ENCODE measurements around the gene SULT6B1. TPM values are rescaled to one million over a fixed set of nuclear protein-coding genes. Genes with fewer than 3 reads are reported as not detected.

SULT6B1 gene
- polyA plus RNA-seq, 1 donor (not counting 4 experiments of a cell fraction or from before 2014, with no cell fraction given), result not detected

DNA sequence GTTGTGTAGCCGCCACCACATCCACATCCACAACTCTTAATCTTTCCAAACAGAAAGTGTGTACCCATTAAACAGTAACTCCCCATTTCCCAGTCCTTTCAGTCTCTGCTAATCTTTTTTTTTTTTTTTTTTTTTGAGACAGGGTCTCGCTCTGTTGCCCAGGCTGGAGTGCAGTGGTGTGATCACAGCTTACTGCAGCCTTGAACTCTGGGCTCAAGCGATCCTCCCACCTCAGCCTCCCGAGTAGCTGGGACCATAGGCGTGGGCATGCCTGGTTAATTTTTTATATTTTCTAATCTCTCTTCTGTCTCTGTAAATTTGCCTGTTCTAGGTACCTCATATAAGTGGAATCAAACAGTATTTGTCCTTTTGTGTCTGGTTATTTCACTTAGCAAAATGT is 35.2 kb downstream of the SULT6B1 start:
- Histone ChIP-seq H4K20me1 (ENCODE audit: control insufficient read depth, extremely low read depth, insufficient read depth, low read length) (no peaks in the 10 kb centered on the region), H3K9me3 (ENCODE audit: control insufficient read depth, low read depth, low read length) (peaks cover 2% of the 10 kb centered on the region), H3K4me2 (ENCODE audit: control insufficient read depth, extremely low read depth, insufficient read depth, low read depth, low read length) (no peak overlapping the region), H3K36me3 (ENCODE audit: control insufficient read depth in 2 of 2, extremely low read depth in 1 of 2, insufficient read depth in 2 of 2, low read length in 2 of 2) (peaks cover 5 to 18% of the 10 kb centered on the region in 2 experiments), H3K4me3 (ENCODE audit: control insufficient read depth in 2 of 3, extremely low read depth in 1 of 3, insufficient read depth in 2 of 3, low read depth in 1 of 3, low read length in 3 of 3) (no peak overlapping the region), H3K9me1 (ENCODE audit: control insufficient read depth, extremely low read depth, insufficient read depth, low read length) (no peaks in the 10 kb centered on the region), H3K79me2 (ENCODE audit: control insufficient read depth, insufficient read depth, low read length) (peaks cover 81% of the 10 kb centered on the region), H3K27me3 (ENCODE audit: control insufficient read depth, extremely low read depth, insufficient read depth, low read length) (no peaks in the 10 kb centered on the region), H2AFZ (ENCODE audit: control insufficient read depth, low read length) (no peak overlapping the region), H3K4me1 (ENCODE audit: control insufficient read depth, extremely low read depth, insufficient read depth, low read length) (peaks cover 25% of the 10 kb centered on the region), H3K9ac (ENCODE audit: control insufficient read depth, extremely low read depth, insufficient read depth, low read length) (no peak overlapping the region), H3K27ac (ENCODE audit: control insufficient read depth, insufficient read depth, low read length) (no peak overlapping the region)
- FAIRE-seq, result no peak
- no peak for DNase-seq (ENCODE audit: low read depth, low spot score)
- TF ChIP-seq, protein P1, sequence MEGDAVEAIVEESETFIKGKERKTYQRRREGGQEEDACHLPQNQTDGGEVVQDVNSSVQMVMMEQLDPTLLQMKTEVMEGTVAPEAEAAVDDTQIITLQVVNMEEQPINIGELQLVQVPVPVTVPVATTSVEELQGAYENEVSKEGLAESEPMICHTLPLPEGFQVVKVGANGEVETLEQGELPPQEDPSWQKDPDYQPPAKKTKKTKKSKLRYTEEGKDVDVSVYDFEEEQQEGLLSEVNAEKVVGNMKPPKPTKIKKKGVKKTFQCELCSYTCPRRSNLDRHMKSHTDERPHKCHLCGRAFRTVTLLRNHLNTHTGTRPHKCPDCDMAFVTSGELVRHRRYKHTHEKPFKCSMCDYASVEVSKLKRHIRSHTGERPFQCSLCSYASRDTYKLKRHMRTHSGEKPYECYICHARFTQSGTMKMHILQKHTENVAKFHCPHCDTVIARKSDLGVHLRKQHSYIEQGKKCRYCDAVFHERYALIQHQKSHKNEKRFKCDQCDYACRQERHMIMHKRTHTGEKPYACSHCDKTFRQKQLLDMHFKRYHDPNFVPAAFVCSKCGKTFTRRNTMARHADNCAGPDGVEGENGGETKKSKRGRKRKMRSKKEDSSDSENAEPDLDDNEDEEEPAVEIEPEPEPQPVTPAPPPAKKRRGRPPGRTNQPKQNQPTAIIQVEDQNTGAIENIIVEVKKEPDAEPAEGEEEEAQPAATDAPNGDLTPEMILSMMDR (optimal IDR thresholded peaks at IDR 0.05 in 1 of 3, IDR thresholded peaks at IDR 0.05 in 1 of 3, conservative IDR thresholded peaks at IDR 0.05 in 1 of 3; ENCODE audit: extremely low read depth in 1 of 3, insufficient read depth in 2 of 3, low read length in 3 of 3), result no peak
- no peak for TF ChIP-seq EZH2 (IDR thresholded peaks at IDR 0.05; ENCODE audit: low read length)
- dilution Hi-C loops (cut with MboI; ENCODE audit: extremely low pct_ligation_motif_present, low sequenced_read_pairs), result no loop called here

DNA sequence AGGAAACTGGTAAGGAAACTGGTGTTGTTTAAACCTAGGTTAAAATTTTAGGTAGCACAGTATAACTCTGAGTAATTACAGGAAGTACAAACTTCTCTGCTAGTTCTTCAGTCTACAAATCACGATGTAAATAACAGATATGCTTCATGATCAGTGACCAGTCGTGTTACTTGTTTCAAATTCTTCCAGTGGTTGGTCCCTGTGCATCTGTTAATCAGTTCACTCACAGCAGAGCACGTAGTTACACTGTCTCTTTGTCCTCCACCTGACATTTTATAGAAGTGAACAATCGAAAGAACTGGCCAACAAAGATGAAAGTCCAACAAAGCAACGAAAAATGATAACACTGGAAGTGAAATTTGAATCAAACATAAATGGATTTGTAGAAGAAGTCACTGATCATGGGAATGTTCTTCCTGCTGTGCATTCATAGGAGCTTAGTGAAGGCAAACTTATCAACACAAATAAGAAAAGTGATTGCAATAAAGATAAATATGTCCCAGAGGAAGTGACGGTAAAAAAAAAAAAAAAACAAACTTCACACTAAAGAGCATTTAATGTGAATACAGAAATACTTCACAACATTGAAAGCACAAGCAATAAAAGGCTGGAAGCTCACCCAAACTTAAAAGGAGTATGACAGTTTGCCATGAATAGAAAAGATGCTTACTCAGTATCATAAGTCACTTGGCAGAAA is 38.7 kb downstream of the SULT6B1 start:
- Histone ChIP-seq H3K9ac (ENCODE audit: control insufficient read depth, extremely low read depth, insufficient read depth, low read length) (no peak overlapping the region), H3K9me1 (ENCODE audit: control insufficient read depth, extremely low read depth, insufficient read depth, low read length) (no peaks in the 10 kb centered on the region), H3K4me2 (ENCODE audit: control insufficient read depth, extremely low read depth, insufficient read depth, low read depth, low read length) (no peak overlapping the region), H3K27ac (ENCODE audit: control insufficient read depth, insufficient read depth, low read length) (no peak overlapping the region), H3K36me3 (ENCODE audit: control insufficient read depth in 2 of 2, extremely low read depth in 1 of 2, insufficient read depth in 2 of 2, low read length in 2 of 2) (peaks cover 19 to 30% of the 10 kb centered on the region in 2 experiments), H3K79me2 (ENCODE audit: control insufficient read depth, insufficient read depth, low read length) (peaks cover 65% of the 10 kb centered on the region), H3K4me3 (ENCODE audit: control insufficient read depth in 2 of 3, extremely low read depth in 1 of 3, insufficient read depth in 2 of 3, low read depth in 1 of 3, low read length in 3 of 3) (no peak overlapping the region), H4K20me1 (ENCODE audit: control insufficient read depth, extremely low read depth, insufficient read depth, low read length) (no peaks in the 10 kb centered on the region), H3K4me1 (ENCODE audit: control insufficient read depth, extremely low read depth, insufficient read depth, low read length) (peaks cover 9% of the 10 kb centered on the region), H3K9me3 (ENCODE audit: control insufficient read depth, low read depth, low read length) (peaks cover 2% of the 10 kb centered on the region), H3K27me3 (ENCODE audit: control insufficient read depth, extremely low read depth, insufficient read depth, low read length) (no peaks in the 10 kb centered on the region), H2AFZ (ENCODE audit: control insufficient read depth, low read length) (no peak overlapping the region)
- FAIRE-seq (no peak), DNase-seq (ENCODE audit: low read depth, low spot score) (no peak)
- TF ChIP-seq EZH2 (IDR thresholded peaks at IDR 0.05; ENCODE audit: low read length), result no peak
- TF ChIP-seq, protein P1 (optimal IDR thresholded peaks at IDR 0.05 in 1 of 3, IDR thresholded peaks at IDR 0.05 in 1 of 3, conservative IDR thresholded peaks at IDR 0.05 in 1 of 3; ENCODE audit: extremely low read depth in 1 of 3, insufficient read depth in 2 of 3, low read length in 3 of 3), result no peak
- dilution Hi-C loops (cut with MboI; ENCODE audit: extremely low pct_ligation_motif_present, low sequenced_read_pairs), result no loop called here

All from keratinocyte (primary cell).